Activated T-cell treated with anti-CD3 and anti-CD28 coated beads, Interleukin-2, amount 50 U/mL, for 24 hours (primary cell): ENCODE measurements around the gene ZNF382.
A peak's percentile ranks its signal among the peaks of the same experiment; 100 is the strongest.

ENCODE experiments used
- DNase-seq: peaks from one replicate; pipeline ENCODE4 v3.0.0-alpha.2; 2020
- H3K27ac Mint-ChIP-seq: 2 replicates; pipeline ENCODE4 v1.8.0; 2020; ENCODE audit warnings: mild to moderate bottlenecking, mixed read lengths
- H3K27me3 Mint-ChIP-seq: 2 replicates; pipeline ENCODE4 v1.8.0; 2020; ENCODE audit warnings: mixed read lengths
- H3K36me3 Mint-ChIP-seq: 2 replicates; pipeline ENCODE4 v1.8.0; 2020; ENCODE audit warnings: low read depth, mixed read lengths
- H3K4me1 Mint-ChIP-seq: 2 replicates; pipeline ENCODE4 v1.8.0; 2020; ENCODE audit warnings: low read depth, mixed read lengths
- H3K4me3 Mint-ChIP-seq: 2 replicates; pipeline ENCODE4 v1.8.0; 2020; ENCODE audit warnings: mild to moderate bottlenecking, moderate library complexity, mixed read lengths
- H3K9me3 Mint-ChIP-seq: 2 replicates; pipeline ENCODE4 v1.8.0; 2020; ENCODE audit warnings: mixed read lengths

ZNF382 gene

DNA sequence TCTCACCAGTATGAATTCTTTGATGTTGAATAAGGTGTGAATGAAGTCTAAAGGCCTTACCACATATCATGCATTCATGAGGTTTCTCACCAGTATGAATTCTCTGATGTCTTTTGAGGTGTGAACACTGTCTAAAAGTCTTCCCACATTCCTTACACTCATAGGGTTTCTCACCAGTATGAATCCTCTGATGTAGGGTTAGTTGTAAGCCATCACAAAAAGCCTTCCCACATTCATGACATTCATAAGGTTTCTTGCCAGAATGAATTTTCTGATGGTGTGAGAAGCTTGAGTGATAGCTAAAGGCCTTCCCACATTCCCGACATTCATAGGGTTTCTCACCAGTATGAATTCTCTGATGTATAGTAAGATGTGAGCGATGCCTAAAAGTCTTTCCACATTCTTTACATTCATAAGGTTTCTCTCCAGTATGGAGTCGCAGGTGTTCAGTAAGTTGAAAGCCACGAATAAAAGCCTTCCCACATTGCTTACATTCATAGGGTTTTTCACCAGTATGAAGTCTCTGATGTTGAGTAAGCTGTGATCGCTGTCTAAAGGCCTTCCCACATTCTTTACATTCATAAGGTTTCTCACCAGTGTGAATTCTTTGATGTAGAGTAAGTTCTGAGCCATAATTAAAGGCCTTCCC lies 33.9 kb downstream of the ZNF382 start:
- Mint-ChIP-seq H3K4me3 (no peak overlapping the region), H3K27ac (no peak overlapping the region), H3K9me3 (peaks cover 63% of the 10 kb centered on the region), H3K27me3 (no peaks in the 10 kb centered on the region), H3K4me1 (no peaks in the 10 kb centered on the region), H3K36me3 (peaks cover 87% of the 10 kb centered on the region)
- no peak for DNase-seq

DNA sequence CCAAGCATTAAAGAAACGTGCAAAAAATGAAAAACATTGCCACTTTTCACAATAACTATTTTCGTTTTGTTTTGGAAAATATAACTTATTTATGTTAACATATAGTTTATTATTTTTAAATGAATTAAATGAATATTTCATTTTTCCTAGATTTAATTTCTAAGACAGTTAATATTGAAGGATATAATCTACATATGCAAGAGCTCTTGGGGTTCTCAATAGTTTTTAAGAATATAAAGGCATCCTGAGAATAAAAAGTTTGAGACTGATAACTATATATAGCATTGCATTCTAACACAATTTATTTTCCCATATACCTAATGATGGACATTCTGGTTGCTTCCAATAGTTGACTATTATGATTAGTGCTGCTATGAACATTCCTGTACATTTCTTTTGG lies 41.6 kb downstream of the ZNF382 start:
- Mint-ChIP-seq H3K36me3 (peaks cover 83% of the 10 kb centered on the region), H3K9me3 (peaks cover 39% of the 10 kb centered on the region), H3K27me3 (no peaks in the 10 kb centered on the region), H3K27ac (no peak overlapping the region), H3K4me1 (no peaks in the 10 kb centered on the region), H3K4me3 (no peak overlapping the region)
- DNase-seq: no peak

DNA sequence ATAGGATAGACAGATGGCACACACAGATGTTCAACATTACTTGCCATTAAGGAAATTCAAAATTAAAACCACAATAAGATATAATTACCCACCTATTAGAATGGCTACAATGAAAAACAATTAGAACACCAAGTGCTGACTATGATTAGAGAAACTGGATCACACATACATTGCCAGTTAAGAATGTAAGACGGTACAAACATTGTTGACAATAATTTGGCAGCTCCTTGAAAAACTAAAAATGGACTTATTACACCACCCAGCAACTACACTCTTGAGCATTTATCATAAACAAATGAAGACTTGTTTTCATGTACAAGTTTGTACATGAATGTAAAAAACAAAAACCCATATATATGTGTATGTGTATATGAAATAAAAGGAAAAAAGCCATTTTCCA lies 47.8 kb downstream of the ZNF382 start:
- Mint-ChIP-seq H3K4me3 (no peak overlapping the region), H3K4me1 (no peaks in the 10 kb centered on the region), H3K36me3 (peaks cover 91% of the 10 kb centered on the region), H3K27me3 (no peaks in the 10 kb centered on the region), H3K9me3 (peaks cover 46% of the 10 kb centered on the region), H3K27ac (no peak overlapping the region)
- no peak for DNase-seq

GRCh38 chr19:36665832-36666231 lies 60.7 kb downstream of the ZNF382 start:
- no peaks in the 10 kb centered on the region for H3K27me3 Mint-ChIP-seq
- peak overlapping the region; percentile 96 for H3K27ac Mint-ChIP-seq
- peak overlapping the region; percentile 99 for H3K4me3 Mint-ChIP-seq
- no peak for DNase-seq
- peaks cover 85% of the 10 kb centered on the region for H3K36me3 Mint-ChIP-seq
- H3K9me3 Mint-ChIP-seq: peaks cover 51% of the 10 kb centered on the region
- H3K4me1 Mint-ChIP-seq: peaks cover 31% of the 10 kb centered on the region

- peak overlapping the region; percentile 61 for H3K4me3 Mint-ChIP-seq
- DNase-seq: no peak
- H3K27ac Mint-ChIP-seq: no peak overlapping the region
- peaks cover 31% of the 10 kb centered on the region for H3K4me1 Mint-ChIP-seq
- H3K36me3 Mint-ChIP-seq: peaks cover 86% of the 10 kb centered on the region
- no peaks in the 10 kb centered on the region for H3K27me3 Mint-ChIP-seq
- peaks cover 60% of the 10 kb centered on the region for H3K9me3 Mint-ChIP-seq
Measured at GRCh38 chr19:36668646-36669045, 63.5 kb downstream of the ZNF382 start.

DNA sequence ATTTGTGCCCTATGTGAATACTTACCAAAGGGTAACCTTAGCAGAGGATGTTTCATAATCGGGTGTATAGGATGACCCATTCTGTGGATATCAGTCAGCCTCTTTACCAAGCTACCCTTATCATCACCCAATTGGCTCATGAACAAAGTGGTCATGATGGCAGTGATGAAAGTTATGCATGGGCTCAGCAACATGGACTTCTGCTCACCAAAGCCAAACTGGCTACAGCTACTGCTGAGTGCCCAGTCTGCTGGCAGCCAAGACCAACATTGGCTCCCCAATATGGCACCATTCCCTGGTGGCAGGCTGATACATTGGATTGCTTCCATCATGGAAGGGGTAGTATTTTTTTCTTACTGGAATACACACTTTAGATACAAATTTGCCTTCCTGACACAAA lies 67.3 kb downstream of the ZNF382 start:
- no peak overlapping the region for H3K27ac Mint-ChIP-seq
- DNase-seq: no peak
- H3K4me3 Mint-ChIP-seq: no peak overlapping the region
- H3K4me1 Mint-ChIP-seq: peaks cover 13% of the 10 kb centered on the region
- H3K27me3 Mint-ChIP-seq: no peaks in the 10 kb centered on the region
- H3K36me3 Mint-ChIP-seq: peaks cover 71% of the 10 kb centered on the region
- peaks cover 46% of the 10 kb centered on the region for H3K9me3 Mint-ChIP-seq

GRCh38 chr19:36674201-36674600 lies 69.1 kb downstream of the ZNF382 start:
- no peak for DNase-seq
- Mint-ChIP-seq H3K27me3 (no peaks in the 10 kb centered on the region), H3K36me3 (peaks cover 75% of the 10 kb centered on the region), H3K4me3 (no peak overlapping the region), H3K27ac (no peak overlapping the region), H3K9me3 (peaks cover 44% of the 10 kb centered on the region), H3K4me1 (peaks cover 3% of the 10 kb centered on the region)

DNA sequence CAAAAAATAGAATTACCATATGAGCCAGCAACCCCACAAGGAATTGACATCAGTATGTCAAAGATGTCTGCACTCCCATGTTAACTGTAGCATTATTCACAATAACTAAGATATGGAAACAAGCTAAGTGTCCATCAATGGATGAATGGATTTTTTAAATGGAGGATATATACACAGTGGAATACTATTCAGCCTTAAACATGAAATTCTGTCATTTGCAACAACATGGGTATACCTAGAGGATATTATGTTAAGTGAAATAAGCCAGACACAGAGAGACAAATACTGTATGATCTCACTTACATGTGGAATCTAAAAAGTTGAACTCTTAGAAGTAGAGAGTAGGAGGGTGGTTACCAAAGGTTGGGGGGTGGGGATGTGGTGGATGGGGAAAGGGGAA lies 74.3 kb downstream of the ZNF382 start:
- no peak overlapping the region for H3K27ac Mint-ChIP-seq
- H3K4me3 Mint-ChIP-seq: no peak overlapping the region
- DNase-seq: no peak
- peaks cover 41% of the 10 kb centered on the region for H3K9me3 Mint-ChIP-seq
- peaks cover 68% of the 10 kb centered on the region for H3K36me3 Mint-ChIP-seq
- peaks cover under 1% of the 10 kb centered on the region for H3K4me1 Mint-ChIP-seq
- H3K27me3 Mint-ChIP-seq: no peaks in the 10 kb centered on the region
